Gastrocnemius medialis (tissue), 4 donors: ENCODE measurements around the gene SULT6B1.

Experiments used
- CTCF ChIP-seq, 5 experiments: fragments of 450-650 bp in 3 of 5; fragments of 200-600 bp in 2 of 5; sonication (generic) in 2 of 5; IDR thresholded peaks in 4 of 5; conservative IDR thresholded peaks in 1 of 5; 1 replicate in 4 of 5; 2 replicates in 1 of 5; pipeline ENCODE4 v1.5.1; 2016 to 2019; ENCODE audit warnings: antibody characterized with exemption in 5 of 5, mild to moderate bottlenecking in 3 of 5, moderate library complexity in 3 of 5
- POLR2A ChIP-seq, 2 donors: fragments of 450-650 bp; IDR thresholded peaks; one replicate each; pipeline ENCODE4 v1.6.1; 2017; ENCODE audit warnings: antibody characterized with exemption in 2 of 2, mild to moderate bottlenecking in 2 of 2, moderate library complexity in 2 of 2

DNA sequence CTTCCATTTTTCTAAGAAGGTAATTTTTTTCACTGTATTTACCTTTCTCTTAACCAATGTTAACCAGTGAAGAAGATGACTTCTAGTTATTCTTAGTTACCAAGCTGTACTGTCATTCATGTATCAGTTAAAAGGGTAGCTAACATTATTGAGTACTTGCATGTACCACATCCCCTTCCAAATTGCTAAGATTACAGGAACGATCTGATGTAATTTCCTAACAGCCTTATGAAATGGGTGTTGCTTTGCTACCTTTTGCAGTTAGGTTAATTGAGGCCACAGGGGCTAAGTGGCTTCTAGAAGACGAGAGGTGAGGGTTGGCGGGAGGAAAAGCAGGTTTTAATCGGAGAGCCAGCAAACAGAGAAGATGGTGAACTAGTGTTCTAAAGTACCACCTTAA is 1.8 kb upstream of the SULT6B1 start:
- TF ChIP-seq CTCF (IDR thresholded peaks at IDR 0.05 in 4 of 5, conservative IDR thresholded peaks at IDR 0.05 in 1 of 5) (no peak), POLR2A (IDR thresholded peaks at IDR 0.05) (no peak)
